HEK293 (cell line): ENCODE data around the gene FASTK.

Experiments
- CTCF ChIP-seq: fragments of 450-650 bp; formaldehyde crosslinking; IDR thresholded peaks from 2 replicates; pipeline ENCODE4 v1.5.1; 2016; ENCODE audit warnings: missing biosample characterization, missing genetic modification characterization
- GLI4 ChIP-seq: fragments of 450-650 bp; formaldehyde crosslinking; IDR thresholded peaks from 2 replicates; pipeline ENCODE4 v1.5.1; 2016; ENCODE audit warnings: missing biosample characterization, missing genetic modification characterization
- HOXA7 ChIP-seq: sonication (generic); formaldehyde crosslinking; IDR thresholded peaks from 2 replicates; pipeline ENCODE4 v1.8.1; 2022; ENCODE audit warnings: missing genetic modification reagents, borderline replicate concordance
- IKZF3 ChIP-seq: fragments of 450-650 bp; IDR thresholded peaks from 2 replicates; pipeline ENCODE4 v1.5.0; 2018; ENCODE audit warnings: missing biosample characterization, mild to moderate bottlenecking, missing genetic modification characterization, moderate library complexity
- ZBTB7A ChIP-seq: fragments of 450-650 bp; formaldehyde crosslinking; IDR thresholded peaks from 2 replicates; pipeline ENCODE4 v1.5.1; 2016; ENCODE audit warnings: low read depth, missing biosample characterization, missing genetic modification characterization
- ZNF19 ChIP-seq: fragments of 450-650 bp; formaldehyde crosslinking; IDR thresholded peaks from 2 replicates; pipeline ENCODE4; 2016; ENCODE audit warnings: missing biosample characterization, missing genetic modification characterization, low read depth
- ZNF2 ChIP-seq: fragments of 450-650 bp; formaldehyde crosslinking; IDR thresholded peaks from 2 replicates; pipeline ENCODE4 v1.5.1; 2016; ENCODE audit warnings: missing biosample characterization, missing genetic modification characterization
- ZNF274 ChIP-seq, 2 experiments: fragments of 200-500 bp in 1 of 2; fragments of 450-650 bp in 1 of 2; sonication (Bioruptor generic) in 1 of 2; formaldehyde crosslinking in 1 of 2; IDR thresholded peaks; 2 replicates each; pipeline versions ENCODE4 v1.5.1 to v1.6.1; 2014 to 2016; ENCODE audit warnings: borderline replicate concordance in 1 of 2, inconsistent platforms in 1 of 2, low read length in 1 of 2, missing biosample characterization in 1 of 2, missing genetic modification characterization in 1 of 2
- ZNF513 ChIP-seq: fragments of 450-650 bp; IDR thresholded peaks from 2 replicates; pipeline ENCODE4 v1.5.1; 2018; ENCODE audit warnings: missing biosample characterization, missing genetic modification characterization
- ZNF626 ChIP-seq: fragments of 450-650 bp; sonication (Bioruptor Pico); formaldehyde crosslinking; IDR thresholded peaks from 2 replicates; pipeline ENCODE4 v1.5.1; 2018; ENCODE audit warnings: missing biosample characterization, missing genetic modification characterization, inconsistent platforms
- ZNF645 ChIP-seq: fragments of 450-650 bp; formaldehyde crosslinking; IDR thresholded peaks from 2 replicates; pipeline ENCODE4; 2016; ENCODE audit warnings: missing biosample characterization, missing genetic modification characterization
- ZSCAN18 ChIP-seq: fragments of 450-650 bp; formaldehyde crosslinking; IDR thresholded peaks from 2 replicates; pipeline ENCODE4 v1.5.1; 2016; ENCODE audit warnings: missing biosample characterization, missing genetic modification characterization

GRCh38 chr7:151095123-151095797 is 14.7 kb upstream of the FASTK start:
- TF ChIP-seq HOXA7 (CRISPR knock-in tag) (no peak), CTCF (tag by site-specific recombination) (no peak), ZSCAN18 (tag by site-specific recombination) (no peak), ZNF645 (no peak), ZNF19 (tag by site-specific recombination) (no peak), ZBTB7A (tag by site-specific recombination) (no peak), ZNF274 (IDR thresholded peaks at IDR 0.05; ENCODE audit: low read length) (no peak), ZNF274 (tag by site-specific recombination; IDR thresholded peaks at IDR 0.05; ENCODE audit: borderline replicate concordance) (no peak), IKZF3 (tag by site-specific recombination) (no peak), ZNF626 (no peak), GLI4 (no peak), ZNF2 (tag by site-specific recombination) (no peak), ZNF513 (tag by site-specific recombination) (no peak)
